ENCODE results near the gene GCNT1.
"Not testable (repeated sequence)": the region's sequence is repeated elsewhere in the genome, so short reads cannot be mapped to it uniquely, and the experiment has no call there.

GCNT1 gene

DNA sequence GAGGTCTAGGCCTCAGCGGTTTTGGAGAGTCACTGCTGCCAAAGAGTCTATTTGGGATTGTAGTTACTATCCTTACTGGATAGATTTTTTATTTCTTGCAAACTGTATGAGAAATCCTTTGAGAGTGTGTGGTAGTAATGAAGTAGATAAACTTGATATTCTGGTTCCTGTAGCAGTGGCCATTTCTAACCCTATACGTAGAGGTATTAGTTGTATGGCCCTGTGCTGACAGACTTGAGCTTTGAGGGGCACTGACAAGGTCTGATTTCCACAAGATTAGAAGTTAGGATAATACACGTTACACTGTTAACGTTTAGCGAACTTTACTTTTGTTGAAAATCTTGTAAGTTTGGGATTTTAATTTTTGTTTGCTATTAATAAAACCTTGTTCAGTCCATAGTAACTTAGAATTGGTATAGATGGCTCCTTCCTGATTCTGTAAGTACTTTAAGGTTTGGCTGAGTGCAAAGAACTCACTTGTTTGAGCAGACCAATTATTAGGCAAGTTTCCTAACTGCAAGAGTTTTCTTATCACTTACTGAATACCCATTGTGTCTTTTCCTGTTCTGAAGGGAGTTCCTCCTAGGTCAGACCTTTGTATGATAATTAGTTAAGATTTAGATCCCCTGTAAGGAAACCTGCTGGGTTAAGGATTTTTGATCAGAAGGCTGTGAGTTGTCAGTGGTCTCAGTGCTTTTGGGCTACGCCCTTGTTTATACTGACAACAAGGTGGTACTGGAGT, 31.4 kb downstream of the GCNT1 start:
- no peak for DNase-seq (ENCODE audit: low read depth)

DNA sequence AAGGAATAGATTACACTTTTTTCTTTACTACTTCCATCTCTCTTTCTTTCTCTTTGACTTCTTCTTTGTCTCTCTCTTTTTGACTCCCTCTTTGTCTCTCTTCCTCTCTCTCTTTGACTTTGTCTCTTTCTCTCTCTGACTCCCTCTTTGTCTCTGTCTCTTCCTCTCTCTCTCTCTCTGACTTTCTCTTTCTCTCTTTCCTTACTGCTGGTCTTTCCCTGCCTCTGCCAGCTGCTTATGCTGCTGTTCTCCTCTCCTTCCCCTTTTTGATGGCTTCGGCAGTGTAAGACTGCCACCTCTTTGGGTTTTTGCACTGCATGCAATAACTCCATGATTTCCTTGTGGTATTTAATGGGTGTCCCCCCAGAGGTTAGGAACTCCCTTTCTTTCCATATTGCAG, 32.1 kb downstream of the GCNT1 start:
- DNase-seq (ENCODE audit: low read depth) = not testable (repeated sequence)

DNA sequence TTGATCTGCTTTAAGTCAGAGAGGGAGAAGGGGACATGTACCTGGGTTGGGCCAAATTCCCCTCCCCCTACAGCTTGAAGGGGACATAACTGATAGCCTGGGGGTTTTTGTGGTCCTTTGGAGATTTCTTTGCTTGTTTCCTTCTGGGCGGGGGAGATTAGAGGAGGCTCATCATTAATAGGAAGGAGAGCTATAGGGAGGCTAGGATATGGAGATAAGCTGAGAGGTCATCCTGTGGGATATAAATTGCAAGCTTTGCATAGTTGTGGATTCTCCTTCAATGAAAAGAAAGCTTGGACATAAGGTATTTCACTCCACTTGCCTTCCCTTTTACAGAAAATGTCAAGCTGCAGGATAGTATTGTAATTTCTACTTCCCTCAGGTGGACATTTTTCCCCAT, 34.5 kb downstream of the GCNT1 start:
- DNase-seq (ENCODE audit: low read depth) = not testable (repeated sequence)

DNA sequence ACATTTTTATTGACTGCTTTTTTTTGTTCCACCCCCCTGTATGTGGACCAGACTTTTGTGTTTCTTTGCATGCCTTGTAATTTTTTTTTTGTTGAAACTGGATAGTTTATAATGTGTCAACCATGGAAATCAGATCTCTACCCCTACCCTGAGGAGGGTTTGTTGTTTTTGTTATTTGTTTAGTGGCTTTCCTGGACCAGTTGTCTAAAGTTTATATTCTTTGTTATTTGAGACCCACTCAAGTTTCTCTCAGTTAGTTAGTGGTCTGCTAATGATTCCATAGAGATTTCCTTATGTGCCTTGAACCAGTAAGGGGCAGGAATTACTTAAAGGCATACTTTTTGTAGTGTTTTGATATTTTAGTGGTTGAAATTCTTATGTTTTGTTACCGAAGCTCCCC, 41.1 kb downstream of the GCNT1 start:
- DNase-seq (ENCODE audit: low read depth) = no peak

DNA sequence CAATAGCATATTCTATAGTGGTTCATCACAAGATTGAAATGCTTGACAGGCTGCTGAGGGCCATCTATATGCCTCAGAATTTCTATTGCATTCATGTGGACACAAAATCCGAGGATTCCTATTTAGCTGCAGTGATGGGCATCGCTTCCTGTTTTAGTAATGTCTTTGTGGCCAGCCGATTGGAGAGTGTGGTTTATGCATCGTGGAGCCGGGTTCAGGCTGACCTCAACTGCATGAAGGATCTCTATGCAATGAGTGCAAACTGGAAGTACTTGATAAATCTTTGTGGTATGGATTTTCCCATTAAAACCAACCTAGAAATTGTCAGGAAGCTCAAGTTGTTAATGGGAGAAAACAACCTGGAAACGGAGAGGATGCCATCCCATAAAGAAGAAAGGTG, 43.8 kb downstream of the GCNT1 start:
- DNase-seq (ENCODE audit: low read depth) = no peak

DNA sequence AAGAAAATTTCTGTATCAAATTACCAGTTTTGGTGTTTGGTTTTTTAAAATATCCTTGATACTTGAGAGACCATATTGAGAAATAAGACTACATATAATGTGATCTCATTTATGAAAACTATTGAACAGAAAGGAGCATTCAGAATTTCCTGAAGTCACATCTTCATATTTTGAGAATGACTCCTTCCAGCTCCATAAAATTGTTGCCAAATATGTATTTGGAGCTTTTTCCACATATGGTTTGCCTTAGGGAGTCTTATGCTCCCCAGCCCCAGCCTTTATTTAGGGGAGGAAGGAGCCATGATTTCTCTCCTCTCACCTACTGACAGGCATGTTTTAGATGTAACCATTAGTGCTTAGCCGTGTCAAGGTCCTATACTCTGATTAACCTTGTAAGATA, 51.1 kb downstream of the GCNT1 start:
- no peak for DNase-seq (ENCODE audit: low read depth)

DNA sequence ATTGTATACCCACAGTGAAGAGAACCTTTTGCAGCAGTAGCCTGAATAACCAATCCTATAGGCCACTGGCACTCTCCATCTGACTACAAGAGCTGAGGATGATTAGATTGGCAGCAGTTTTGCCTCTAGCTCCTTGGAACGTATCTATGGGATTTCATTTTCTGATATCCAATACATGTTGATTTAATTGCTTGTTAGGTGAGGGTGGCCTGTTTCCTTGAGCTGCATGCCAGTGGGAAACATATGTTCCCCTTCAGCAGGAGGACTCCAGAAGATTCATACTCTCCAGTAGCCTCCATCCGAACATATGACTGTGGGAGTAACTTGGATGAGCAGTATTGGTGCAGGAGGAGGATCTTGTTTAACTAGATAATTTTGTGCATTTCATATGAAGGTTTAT, 51.5 kb downstream of the GCNT1 start:
- DNase-seq (ENCODE audit: low read depth) = no peak

DNA sequence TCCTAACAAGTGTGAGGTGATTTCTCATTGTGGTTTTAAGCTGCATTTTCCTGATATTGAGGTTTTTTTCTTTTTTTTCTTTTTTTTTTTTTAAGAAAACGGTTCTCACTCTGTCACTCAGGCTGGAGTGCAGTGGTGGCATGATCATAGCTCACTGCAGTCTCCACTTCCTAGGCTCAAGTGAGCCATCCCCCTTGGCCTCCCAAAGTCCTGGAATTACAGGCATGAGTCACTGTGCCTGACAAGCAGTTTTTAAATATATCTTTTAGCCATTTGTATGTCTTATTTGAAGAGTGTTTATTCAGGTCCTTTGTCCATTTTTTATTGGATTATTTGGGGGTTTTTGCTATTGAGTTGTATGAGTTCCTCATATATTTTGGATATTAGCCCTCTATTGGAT, 53.8 kb downstream of the GCNT1 start:
- no peak for DNase-seq (ENCODE audit: low read depth)

DNA sequence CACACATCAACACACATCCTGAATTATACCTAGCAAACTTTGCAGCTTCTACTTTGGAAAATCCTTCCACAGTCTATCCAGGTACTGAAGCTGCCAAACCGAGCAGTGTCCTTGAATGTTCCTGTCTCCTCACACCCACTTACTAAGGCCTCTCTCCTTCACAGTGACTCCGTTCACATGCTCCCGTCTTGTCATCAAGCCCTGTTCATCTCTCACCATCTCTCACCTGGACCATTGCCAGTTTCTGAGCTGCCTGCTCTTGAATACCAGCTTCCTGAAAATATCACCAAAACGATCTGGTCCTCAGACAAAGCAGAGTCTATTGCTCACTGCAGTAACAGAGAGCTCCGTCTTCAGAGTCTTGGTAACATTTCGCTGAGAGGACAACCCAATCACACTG, 57.4 kb downstream of the GCNT1 start:
- no peak for DNase-seq (ENCODE audit: low read depth)

DNA sequence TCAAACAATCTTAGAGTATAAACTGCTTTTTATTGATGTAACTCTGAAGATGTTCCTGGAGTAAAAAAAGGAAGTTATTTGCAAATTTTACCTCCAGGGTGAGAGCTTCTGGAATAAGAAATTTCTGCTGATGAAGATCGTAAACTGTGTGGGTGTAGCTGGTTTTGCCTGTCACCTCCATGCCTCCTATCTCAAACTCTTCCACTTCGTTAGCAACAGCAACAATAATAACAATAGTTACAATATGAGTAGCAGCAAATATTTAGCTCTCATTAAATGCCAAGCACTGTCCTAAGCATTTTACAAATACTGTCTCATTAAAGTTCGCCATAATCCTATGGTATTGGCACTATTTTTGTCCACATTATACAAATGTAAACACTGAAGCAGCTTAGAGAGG, 57.9 kb downstream of the GCNT1 start:
- no peak for DNase-seq (ENCODE audit: low read depth)

DNA sequence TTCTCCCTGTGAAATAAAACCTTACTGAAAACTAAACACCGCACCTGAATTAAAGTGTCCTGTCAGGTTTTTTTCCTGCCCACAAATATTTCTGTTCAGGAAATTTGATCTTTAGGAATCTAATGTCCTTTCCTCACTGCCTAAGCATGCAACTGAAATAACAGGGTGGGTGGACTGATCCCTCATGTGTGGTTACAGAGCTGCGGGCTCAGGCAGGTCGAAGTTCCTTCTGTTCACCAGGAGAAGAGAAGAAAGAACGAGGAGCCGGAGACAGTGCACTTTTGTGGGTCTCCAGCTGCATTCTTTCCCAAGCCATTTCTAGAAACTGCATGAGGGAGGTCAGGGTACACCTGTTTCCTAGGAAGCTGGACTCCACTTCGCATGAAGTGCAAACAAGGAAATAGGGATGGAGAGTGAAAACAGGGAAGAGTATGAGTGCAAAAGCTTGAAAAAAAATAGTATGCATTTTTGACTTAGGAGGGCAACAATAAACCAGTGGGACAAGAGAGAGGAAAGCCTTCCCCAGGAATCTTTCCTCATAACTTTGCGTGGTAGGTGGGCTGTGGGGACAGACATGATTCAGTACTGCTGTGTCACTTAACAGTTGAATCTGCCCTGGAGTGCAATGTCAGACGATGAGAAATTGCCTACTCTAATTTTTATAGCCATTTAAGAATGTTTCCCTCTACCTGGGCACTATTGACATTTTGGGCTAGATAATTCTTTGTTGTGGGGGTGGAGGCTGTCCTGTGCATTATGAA, 60.3 kb downstream of the GCNT1 start:
- DNase-seq (ENCODE audit: low read depth) = no peak

DNA sequence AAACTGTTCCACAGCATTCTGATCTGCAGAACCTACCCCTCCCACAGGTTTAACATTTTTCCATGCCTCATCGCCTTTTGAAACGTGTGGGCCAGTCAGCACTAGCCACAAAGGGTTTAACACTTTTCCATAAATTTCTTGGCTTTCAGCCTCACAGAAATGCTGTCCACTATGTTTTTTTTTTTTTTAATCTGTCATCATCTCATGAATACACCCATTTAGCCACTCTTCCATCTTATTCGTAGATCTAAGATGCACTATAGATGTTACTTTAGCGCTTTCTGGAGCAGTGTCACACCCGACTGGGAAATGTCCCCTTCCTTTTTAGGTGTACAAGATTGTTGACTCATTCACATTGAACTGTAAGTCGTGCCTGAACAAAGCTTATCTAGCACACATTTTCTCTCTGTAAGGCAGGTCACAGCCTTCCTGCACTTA, 62.3 kb downstream of the GCNT1 start:
- DNase-seq (ENCODE audit: low read depth) = no peak

DNA sequence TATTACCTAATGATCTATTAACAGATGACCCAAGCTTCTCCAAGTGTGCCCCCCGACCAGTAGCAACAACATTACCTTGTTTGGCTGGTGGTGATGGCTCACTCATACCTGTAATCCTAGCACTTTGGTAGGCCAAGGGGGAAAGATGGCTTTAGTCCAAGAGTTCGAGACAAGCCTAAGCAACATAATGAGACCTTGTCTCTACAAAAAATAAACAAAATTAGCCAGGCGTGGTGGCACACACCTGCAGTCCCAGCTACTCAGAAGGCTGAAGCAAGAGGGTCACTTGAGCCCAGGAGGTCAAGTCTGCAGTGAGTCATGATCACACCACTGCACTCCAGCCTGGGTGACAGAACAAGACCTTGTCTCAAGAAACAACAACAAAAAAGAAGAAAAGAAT, 62.9 kb downstream of the GCNT1 start:
- DNase-seq (ENCODE audit: low read depth) = no peak

DNA sequence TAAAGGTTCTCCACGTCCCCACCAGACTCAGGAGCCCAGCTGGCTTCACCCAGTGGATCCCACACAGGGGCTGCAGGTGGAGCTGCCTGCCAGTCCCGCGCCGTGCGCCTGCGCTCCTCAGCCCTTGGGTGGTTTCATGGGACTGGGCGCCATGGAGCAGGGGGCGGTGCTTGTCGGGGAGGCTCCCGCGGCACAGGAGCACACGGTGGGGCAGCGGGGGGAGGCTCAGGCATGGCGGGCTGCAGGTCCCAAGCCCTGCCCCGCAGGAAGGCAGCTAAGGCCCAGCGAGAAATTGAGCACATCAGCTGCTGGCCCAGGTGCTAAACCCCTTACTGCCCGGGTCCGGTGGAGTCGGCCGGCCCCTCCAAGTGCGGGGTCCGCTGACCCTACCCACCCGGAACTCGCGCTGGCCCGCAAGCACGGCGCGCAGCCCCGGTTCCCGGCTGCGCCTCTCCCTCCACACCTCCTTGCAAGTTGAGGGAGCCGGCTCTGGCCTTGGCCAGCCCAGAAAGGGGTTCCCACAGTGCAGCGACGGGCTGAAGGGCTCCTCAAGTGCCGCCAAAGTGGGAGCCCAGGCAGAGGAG, 64.7 kb downstream of the GCNT1 start:
- not testable (repeated sequence) for DNase-seq (ENCODE audit: low read depth)

DNA sequence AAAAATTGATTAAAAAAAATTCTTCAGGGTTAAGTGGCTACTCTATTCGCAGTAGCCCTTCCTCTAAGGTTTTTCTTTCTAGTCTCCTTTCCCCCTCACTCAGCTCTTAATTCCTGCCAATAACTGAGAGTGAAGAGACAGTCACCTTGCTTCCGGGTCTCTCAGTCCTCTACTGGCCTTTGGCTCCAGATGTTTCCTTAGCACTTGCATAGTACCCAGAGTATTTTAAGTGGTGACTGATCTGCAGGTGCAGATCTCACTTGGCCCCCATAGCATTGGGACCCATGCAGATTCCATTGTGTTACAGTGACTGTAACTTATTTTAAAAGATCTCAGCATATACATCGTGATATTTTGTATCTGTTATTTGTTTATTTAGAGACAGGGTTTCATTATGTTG, 66.2 kb downstream of the GCNT1 start:
- DNase-seq (ENCODE audit: low read depth) = no peak

DNA sequence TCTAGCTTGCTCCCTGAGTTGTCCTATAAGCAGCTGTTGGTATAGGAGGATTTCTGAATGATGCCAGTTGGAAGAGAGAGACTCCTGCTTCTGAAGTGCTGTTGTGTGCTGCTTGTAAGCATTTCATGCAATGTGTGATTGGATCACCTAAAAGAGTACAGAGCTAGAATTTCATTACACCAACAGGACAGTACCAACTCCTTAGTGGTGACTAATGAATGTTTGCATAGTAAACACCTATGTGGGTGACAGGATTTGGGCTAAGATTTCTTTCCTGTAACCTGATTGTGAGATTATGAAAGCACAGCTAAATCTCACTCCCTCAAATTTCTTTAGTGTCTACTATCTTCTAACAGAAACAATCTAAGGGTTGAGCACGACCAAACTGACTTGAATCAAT, 67.0 kb downstream of the GCNT1 start:
- no peak for DNase-seq (ENCODE audit: low read depth)

DNA sequence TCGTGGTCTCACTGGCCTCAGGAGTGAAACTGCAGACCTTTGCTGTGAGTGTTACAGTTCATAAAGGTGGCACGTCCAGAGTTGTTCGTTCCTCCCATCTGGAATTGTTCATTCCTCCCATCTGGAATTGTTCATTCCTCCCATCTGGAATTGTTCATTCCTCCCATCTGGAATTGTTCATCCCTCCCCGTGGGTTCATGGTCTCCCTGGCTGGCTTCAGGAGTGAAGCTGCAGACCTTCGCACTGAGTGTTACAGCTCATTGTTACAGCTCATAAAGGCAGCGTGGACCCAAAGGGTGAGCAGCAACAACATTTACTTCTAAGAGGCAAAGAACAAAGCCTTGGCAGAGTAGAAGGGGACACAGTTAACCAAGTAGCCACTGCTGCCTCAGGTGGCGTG, 69.1 kb downstream of the GCNT1 start:
- DNase-seq (ENCODE audit: low read depth) = no peak

DNA sequence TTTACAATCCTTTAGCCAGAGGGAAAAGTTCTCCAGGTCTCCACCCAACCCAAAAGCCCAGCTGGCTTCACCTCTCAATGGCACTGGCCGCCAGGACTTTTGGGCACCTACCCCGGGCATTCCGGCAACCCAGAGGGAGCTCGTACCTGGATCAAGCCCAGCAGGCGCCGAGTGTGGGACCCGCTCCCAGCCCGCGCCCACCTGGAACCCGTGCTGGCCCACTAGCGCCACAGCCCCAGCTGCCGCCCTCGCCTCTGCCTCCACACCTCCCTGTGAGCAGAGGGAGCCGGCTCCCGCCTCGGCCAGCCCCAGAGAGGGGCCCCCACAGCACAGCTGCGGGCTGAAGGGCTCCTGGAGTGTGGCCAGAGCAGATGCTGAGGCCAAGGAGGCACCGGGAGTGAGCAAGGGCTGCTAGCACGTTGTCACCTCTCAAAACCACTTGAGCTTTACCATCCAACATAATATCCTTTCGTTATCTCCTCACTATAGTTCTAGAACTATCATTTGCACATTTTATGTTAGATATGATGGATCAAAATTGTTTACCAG, 69.7 kb downstream of the GCNT1 start:
- DNase-seq (ENCODE audit: low read depth) = no peak

DNA sequence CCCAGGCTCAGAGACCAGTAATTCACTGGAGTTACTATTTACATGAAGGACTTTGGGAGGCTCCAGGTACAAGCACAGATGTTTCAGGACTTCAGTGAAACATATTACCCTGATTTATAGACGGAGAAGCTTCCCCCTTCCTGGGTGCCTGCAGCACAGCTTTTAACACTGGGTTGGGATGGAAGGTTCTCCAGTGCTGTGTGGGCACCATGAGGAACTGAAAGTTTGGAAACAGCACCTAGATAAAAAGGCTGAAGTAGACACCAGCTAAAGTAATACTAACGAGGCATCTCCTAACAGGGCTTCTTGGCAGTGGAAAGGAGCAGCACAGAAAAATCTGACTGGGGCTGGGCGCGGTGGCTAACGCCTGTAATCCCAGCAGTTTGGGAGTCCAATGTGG, 70.7 kb downstream of the GCNT1 start:
- DNase-seq (ENCODE audit: low read depth) = no peak

DNA sequence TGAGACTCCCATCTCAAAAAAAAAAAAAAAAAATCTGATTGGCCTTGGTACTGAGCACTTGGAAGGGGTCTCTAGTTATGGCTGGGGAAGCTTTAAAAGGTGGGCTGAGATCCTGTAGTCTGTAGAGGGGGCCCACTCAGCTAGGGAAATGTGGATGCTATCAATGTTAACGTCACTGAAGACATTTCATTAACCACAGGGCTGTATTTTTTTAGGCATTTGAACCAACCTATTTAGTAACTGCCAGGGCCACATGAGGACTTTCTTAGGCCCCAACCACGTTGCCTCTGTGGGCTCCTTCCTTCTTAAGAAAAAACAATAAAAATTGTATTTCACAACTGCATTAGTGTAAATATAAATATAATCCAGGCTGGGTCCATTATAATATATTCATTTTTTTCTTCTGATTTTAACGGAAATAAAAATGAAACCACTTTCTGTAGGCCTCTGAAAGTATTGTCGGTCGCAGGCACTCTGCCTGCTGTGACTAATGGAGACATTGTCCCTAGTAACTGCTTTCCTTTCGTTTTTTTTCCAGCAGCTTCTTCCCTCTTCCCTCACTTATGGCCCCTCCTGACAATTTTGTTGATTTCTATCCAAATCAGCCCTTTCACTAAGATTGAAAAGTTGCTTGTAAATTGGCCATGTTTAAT, 71.6 kb downstream of the GCNT1 start:
- DNase-seq (ENCODE audit: low read depth) = no peak

DNA sequence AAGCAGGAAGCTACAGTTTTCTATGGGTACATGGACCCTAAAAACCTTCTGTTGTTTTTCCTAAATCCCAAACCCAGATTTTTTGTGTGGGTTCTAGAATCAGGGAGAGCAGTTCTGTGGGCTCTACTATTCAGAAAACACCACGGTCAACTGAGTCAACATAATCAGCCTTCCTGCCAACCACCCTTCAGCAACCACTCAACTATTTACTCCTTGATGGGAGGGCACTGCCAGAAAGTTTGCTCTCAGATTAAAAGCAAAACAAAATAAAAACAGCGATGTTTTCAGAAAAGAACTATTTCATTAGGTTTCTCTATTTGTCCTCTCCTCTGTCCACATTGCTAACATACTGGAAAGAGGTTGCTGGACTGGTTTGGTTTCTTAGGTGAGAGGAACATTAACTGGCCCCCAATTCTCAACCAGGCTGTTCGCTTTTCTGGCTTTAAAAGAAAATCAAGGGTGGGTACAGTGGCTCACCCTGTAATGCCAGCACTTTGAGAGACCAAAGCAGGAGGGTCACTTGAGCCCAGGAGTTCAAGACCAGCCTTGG, 72.3 kb downstream of the GCNT1 start:
- DNase-seq (ENCODE audit: low read depth) = no peak

DNA sequence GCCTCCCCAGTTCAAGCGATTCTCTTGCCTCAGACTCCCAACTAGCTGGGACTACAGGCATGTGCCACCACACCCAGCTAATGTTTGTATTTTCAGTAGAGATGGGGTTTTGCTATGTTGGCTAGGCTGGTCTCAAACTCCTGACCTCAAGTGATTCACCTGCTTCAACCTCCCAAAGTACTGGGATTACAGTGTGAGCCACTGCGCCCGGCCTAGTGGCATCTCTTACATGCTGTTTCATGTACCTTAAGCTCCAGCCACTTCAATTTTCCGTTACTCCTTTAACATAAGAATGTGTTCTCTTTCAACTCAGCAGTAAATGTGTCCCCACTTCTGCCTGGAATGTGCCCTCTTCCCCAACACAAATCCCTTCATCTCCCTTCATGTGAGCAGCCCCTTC, 73.9 kb downstream of the GCNT1 start:
- DNase-seq (ENCODE audit: low read depth) = not testable (repeated sequence)

Measured in stimulated activated CD8-positive, alpha-beta memory T cell treated with anti-CD3 and anti-CD28 coated beads, Interleukin-15, amount 100 ng/mL, for 1 hour (primary cell).